CD4-positive, alpha-beta T cell (primary cell): ENCODE measurements around the gene LLGL2. TPM values are rescaled to one million over a fixed set of nuclear protein-coding genes. Genes with fewer than 3 reads are reported as not detected.

ENCODE experiments used
- ATAC-seq: fragments of 200-7000 bp; cut with Tn5 transposase; one replicate; pipeline ENCODE4 v1.10.0; 2022; ENCODE audit warnings: mild to moderate bottlenecking; ENCODE audit not compliant: poor library complexity
- CTCF ChIA-PET: fragments of 350-600 bp; sonication (Branson Sonifier 250); formaldehyde crosslinking; loops from one replicate; lab custom pipeline; 2021; ENCODE audit warnings: antibody characterized with exemption, inconsistent platforms; lab: Charles Lee
- POLR2A ChIA-PET: fragments of 350-600 bp; sonication (Branson Sonifier 250); formaldehyde crosslinking; loops from one replicate; lab custom pipeline; 2021; ENCODE audit warnings: antibody characterized with exemption, inconsistent platforms; lab: Charles Lee
- DNase-seq, 14 experiments: peaks; one replicate each; pipeline ENCODE4 v3.0.0-alpha.2; 2013 to 2020; ENCODE audit warnings: mixed read lengths in 2 of 14
- H3K27ac ChIP-seq, 2 donors: one replicate each; pipeline versions ENCODE4 v1.5.1 to v1.7.0; 2013; ENCODE audit warnings: low read length in 2 of 2, low read depth in 1 of 2, mild to moderate bottlenecking in 1 of 2
- H3K27me3 ChIP-seq, 2 experiments: 1 replicate in 1 of 2; 2 replicates in 1 of 2; pipeline versions ENCODE4 v1.6.1 to v1.7.0; 2013; ENCODE audit warnings: low read length in 2 of 2, control low read depth in 1 of 2, mild to moderate bottlenecking in 1 of 2, moderate library complexity in 1 of 2; ENCODE audit not compliant: insufficient read depth in 2 of 2, control insufficient read depth in 1 of 2
- H3K36me3 ChIP-seq: one replicate; pipeline ENCODE4 v1.6.1; 2013; ENCODE audit warnings: low read length, control low read depth; ENCODE audit not compliant: insufficient read depth
- H3K4me1 ChIP-seq: one replicate; pipeline ENCODE4 v1.6.1; 2013; ENCODE audit warnings: low read length, control low read depth; ENCODE audit not compliant: insufficient read depth
- H3K4me3 ChIP-seq: one replicate; pipeline ENCODE4 v1.5.1; 2013; ENCODE audit warnings: mild to moderate bottlenecking, low read length, moderate library complexity
- H3K9me3 ChIP-seq, 2 experiments: 1 replicate in 1 of 2; 2 replicates in 1 of 2; pipeline versions ENCODE4 v1.6.1 to v1.7.0; 2013; ENCODE audit warnings: low read length in 2 of 2, mild to moderate bottlenecking in 2 of 2, control low read depth in 1 of 2, moderate library complexity in 1 of 2; ENCODE audit not compliant: control insufficient read depth in 1 of 2, insufficient read depth in 1 of 2
- H3K27ac Mint-ChIP-seq: one replicate; pipeline ENCODE4 v1.8.0; 2020; ENCODE audit warnings: mixed read lengths
- H3K27me3 Mint-ChIP-seq: one replicate; pipeline ENCODE4 v1.8.0; 2021; ENCODE audit warnings: mixed read lengths
- H3K36me3 Mint-ChIP-seq: one replicate; pipeline ENCODE4 v1.8.0; 2021; ENCODE audit warnings: low read depth, mixed read lengths
- H3K4me1 Mint-ChIP-seq: one replicate; pipeline ENCODE4 v1.8.0; 2021; ENCODE audit warnings: low read depth, mixed read lengths
- H3K4me3 Mint-ChIP-seq: one replicate; pipeline ENCODE4 v1.8.0; 2020; ENCODE audit warnings: mild to moderate bottlenecking, mixed read lengths
- H3K9me3 Mint-ChIP-seq: one replicate; pipeline ENCODE4 v1.8.0; 2020; ENCODE audit warnings: mixed read lengths
- intact Hi-C, 2 experiments: fragments of 100-400 bp; cut with DNase I in 1 of 2; cut with micrococcal nuclease in 1 of 2; formaldehyde crosslinking; loops; one replicate each; pipeline versions ENCODE4 v1.15.1 to v1.9.0; 2023 to 2025; cut with DNase I, micrococcal nuclease
- total RNA-seq, 174 experiments: library from RNA in 2 of 174; stranded (reverse) in 2 of 174; gene quantifications; one replicate each; pipeline ENCODE4 v1.2.3 and lab custom pipeline; 2021 to 2026
- TF ChIP-seq, protein P1 (sequence below): fragments of 200-600 bp; IDR thresholded peaks from one replicate; pipeline ENCODE4 v1.8.0; 2022; ENCODE audit warnings: antibody characterized with exemption, mild to moderate bottlenecking

Gene LLGL2
- total RNA-seq, 2 experiments from 2014 or later = 31.2 to 34.2 TPM

DNA sequence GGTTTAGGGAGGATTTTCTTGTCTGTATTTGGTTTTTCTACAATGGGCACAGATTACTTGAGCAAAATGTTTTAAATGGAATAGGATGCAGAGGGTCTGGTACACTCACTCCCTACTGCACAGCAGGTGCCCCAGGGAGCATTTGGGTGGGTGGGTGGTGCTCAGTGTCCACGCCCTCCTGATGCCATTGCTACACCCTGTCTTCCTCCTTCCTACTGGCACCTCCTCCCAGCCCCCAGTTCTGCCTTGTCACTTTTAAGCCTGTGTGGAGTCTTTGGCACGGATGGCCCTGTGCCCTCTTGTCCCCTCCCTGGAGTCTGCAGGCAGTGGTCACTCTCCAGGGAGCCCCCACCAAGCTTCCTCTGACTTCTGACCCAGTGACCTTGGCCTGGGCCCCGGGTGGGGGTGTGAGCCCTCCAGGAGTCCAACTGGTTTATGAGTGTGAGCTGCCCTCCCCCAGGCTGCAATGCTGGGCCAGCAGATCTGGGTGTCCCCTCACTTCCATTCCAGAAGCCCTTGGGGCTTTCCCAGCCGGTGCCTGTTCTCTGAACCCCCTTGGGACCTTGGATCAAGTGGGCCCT is 15.5 kb downstream of the LLGL2 start:
- intact Hi-C loops = no loop called here
- ATAC-seq (no peak), DNase-seq (no peak)
- Mint-ChIP-seq H3K27me3 (no peaks in the 10 kb centered on the region), H3K4me3 (no peak overlapping the region), H3K36me3 (no peaks in the 10 kb centered on the region), H3K9me3 (no peaks in the 10 kb centered on the region), H3K27ac (no peak overlapping the region), H3K4me1 (peaks cover 4% of the 10 kb centered on the region)
- POLR2A ChIA-PET = no interaction called here
- Histone ChIP-seq H3K27me3 (no peaks in the 10 kb centered on the region), H3K36me3 (peaks cover 8% of the 10 kb centered on the region), H3K27ac (no peak overlapping the region), H3K4me1 (peaks cover 4% of the 10 kb centered on the region), H3K4me3 (no peak overlapping the region), H3K9me3 (no peaks in the 10 kb centered on the region)
- TF ChIP-seq, protein P1, sequence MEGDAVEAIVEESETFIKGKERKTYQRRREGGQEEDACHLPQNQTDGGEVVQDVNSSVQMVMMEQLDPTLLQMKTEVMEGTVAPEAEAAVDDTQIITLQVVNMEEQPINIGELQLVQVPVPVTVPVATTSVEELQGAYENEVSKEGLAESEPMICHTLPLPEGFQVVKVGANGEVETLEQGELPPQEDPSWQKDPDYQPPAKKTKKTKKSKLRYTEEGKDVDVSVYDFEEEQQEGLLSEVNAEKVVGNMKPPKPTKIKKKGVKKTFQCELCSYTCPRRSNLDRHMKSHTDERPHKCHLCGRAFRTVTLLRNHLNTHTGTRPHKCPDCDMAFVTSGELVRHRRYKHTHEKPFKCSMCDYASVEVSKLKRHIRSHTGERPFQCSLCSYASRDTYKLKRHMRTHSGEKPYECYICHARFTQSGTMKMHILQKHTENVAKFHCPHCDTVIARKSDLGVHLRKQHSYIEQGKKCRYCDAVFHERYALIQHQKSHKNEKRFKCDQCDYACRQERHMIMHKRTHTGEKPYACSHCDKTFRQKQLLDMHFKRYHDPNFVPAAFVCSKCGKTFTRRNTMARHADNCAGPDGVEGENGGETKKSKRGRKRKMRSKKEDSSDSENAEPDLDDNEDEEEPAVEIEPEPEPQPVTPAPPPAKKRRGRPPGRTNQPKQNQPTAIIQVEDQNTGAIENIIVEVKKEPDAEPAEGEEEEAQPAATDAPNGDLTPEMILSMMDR = no peak
- CTCF ChIA-PET = no interaction called here

DNA sequence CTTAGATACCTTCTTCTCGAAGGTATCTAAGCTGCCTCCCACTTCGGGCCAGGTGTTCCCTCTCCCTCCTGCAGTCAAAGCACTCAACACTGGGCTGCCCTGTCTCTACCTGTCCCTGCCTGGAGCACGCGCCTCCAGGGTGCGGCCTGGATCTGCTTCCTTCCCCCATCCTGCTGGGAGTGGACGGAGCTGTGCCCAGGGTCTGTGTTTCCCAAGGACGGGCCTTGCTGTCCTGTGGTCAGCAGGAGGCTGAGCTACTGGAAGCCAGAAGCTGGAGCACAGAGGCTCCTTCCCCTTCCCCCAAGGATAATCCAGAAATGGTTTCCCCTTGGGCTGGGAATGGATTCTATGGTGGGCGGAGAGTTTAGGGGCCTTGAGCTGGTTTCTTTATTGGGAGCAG is 16.7 kb downstream of the LLGL2 start:
- Histone ChIP-seq H3K27me3 (no peaks in the 10 kb centered on the region), H3K4me1 (peaks cover 2% of the 10 kb centered on the region), H3K27ac (no peak overlapping the region), H3K9me3 (no peaks in the 10 kb centered on the region), H3K4me3 (no peak overlapping the region), H3K36me3 (peaks cover 8% of the 10 kb centered on the region)
- TF ChIP-seq, protein P1 = no peak
- intact Hi-C loops = no loop called here
- H3K27ac Mint-ChIP-seq = no peak overlapping the region
- no peaks in the 10 kb centered on the region for H3K4me1 Mint-ChIP-seq
- H3K4me3 Mint-ChIP-seq = no peak overlapping the region
- no peaks in the 10 kb centered on the region for H3K36me3 Mint-ChIP-seq
- H3K9me3 Mint-ChIP-seq = no peaks in the 10 kb centered on the region
- CTCF ChIA-PET = interaction anchor here (0.7 to 1.3 kb wide), 2 partner anchors 24 to 155 kb away, joined by 3 to 4 read pairs; no protein-coding TSS in a partner anchor
- DNase-seq (no peak), ATAC-seq (no peak)
- H3K27me3 Mint-ChIP-seq = no peaks in the 10 kb centered on the region
- POLR2A ChIA-PET = no interaction called here

- intact Hi-C loops = no loop called here
- no peak for DNase-seq
- Mint-ChIP-seq H3K4me3 (no peak overlapping the region), H3K36me3 (no peaks in the 10 kb centered on the region), H3K9me3 (no peaks in the 10 kb centered on the region), H3K4me1 (no peaks in the 10 kb centered on the region), H3K27ac (no peak overlapping the region), H3K27me3 (no peaks in the 10 kb centered on the region)
- peaks cover 8% of the 10 kb centered on the region for H3K36me3 ChIP-seq
- H3K4me3 ChIP-seq = no peak overlapping the region
- no peak for ATAC-seq
- ChIA-PET CTCF (interaction anchor here (1.3 kb wide), 1 partner anchor 25 kb away, joined by 3 read pairs; no protein-coding TSS in a partner anchor), POLR2A (no interaction called here)
- no peaks in the 10 kb centered on the region for H3K9me3 ChIP-seq
- no peaks in the 10 kb centered on the region for H3K27me3 ChIP-seq
- TF ChIP-seq, protein P1 = no peak
- peaks cover 2% of the 10 kb centered on the region for H3K4me1 ChIP-seq
- H3K27ac ChIP-seq = no peak overlapping the region
Measured at GRCh38 chr17:75542728-75543336, 17.3 kb downstream of the LLGL2 start.
